ENCODE results near the gene GHRHR. TPM values are rescaled to one million over a fixed set of nuclear protein-coding genes. Genes with fewer than 3 reads are reported as not detected.
A peak's percentile ranks its signal among the peaks of the same experiment; 100 is the strongest.

The GHRHR gene
- total and polyA plus RNA-seq, 9 of the 15 experiments (the other 6 are each of a cell fraction or from before 2014, with no cell fraction given): not detected

DNA sequence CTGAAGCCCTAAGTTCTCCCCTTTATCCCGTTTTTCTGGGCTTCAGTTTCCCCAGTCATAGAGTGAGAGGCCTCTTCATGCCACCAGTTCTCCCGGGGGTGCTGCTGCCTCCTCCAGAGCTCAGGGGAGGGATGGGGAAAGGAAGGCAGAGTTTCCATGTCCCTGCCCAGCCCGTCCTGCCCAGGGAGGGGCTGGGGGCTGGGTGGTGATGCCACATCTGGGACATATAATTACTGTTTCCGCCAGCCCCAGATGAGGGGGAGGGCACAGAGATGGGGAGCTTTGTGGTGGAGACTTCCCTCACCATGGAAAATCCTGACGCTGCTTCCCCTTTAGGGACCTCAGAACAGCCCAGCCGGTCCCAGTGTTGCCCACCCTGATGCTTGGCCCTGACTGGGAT is 48.0 kb upstream of the GHRHR start:
- Histone ChIP-seq H4K20me1 (replicated peaks; ENCODE audit: control insufficient read depth, insufficient read depth, low read length) (no peaks in the 10 kb centered on the region), H3K9ac (ENCODE audit: insufficient read depth in 1 of 2, low read depth in 2 of 2, low read length in 2 of 2) (peak overlapping the region; percentile 56 to 84), H2AFZ (ENCODE audit: low read depth, low read length) (peak overlapping the region; percentile 42; the same call in 1 of the 2 replicates), H3K27me3 (ENCODE audit: control insufficient read depth in 2 of 2, insufficient read depth in 2 of 2, low read length in 2 of 2) (no peaks in the 10 kb centered on the region), H3K4me1 (replicated peaks in 1 of 2; ENCODE audit: control insufficient read depth in 2 of 2, insufficient read depth in 2 of 2, low read length in 2 of 2) (peaks cover 79 to 82% of the 10 kb centered on the region in 2 experiments), H3K9me1 (ENCODE audit: control insufficient read depth, insufficient read depth, low read length) (peaks cover 3% of the 10 kb centered on the region), H3K4me2 (ENCODE audit: insufficient read depth, low read length) (peak overlapping the region; percentile 70), H3K36me3 (ENCODE audit: control insufficient read depth, insufficient read depth, low read length) (no peaks in the 10 kb centered on the region), H3K4me3 (peak overlapping the region; percentile 5), H3K9me3 (replicated peaks; ENCODE audit: control insufficient read depth, insufficient read depth, low read depth, low read length) (no peaks in the 10 kb centered on the region), H3K27ac (ENCODE audit: extremely low read depth, low read depth, low read length) (peak overlapping the region; percentile 82), H3K79me2 (ENCODE audit: control insufficient read depth, insufficient read depth, low read length) (no peaks in the 10 kb centered on the region; the same call in 2 of the 3 replicates)
- ChIA-PET CTCF (ENCODE audit: low intra/inter-chr PET ratio) (no interaction called here), POLR2A (interaction anchor here (0.9 to 1.1 kb wide), 4 partner anchors 15 to 528 kb away, joined by 3 to 4 read pairs (median 4); no protein-coding TSS in a partner anchor)
- no peak for DNase-seq (ENCODE audit: extremely low read depth in 1 of 4, low spot score in 3 of 4)
- in situ Hi-C loops (cut with MboI) (no loop called here), intact Hi-C loops (cut with micrococcal nuclease) (loop anchor here (1.0 to 2.0 kb wide), 3 partner anchors 19 to 154 kb away; no protein-coding TSS in a partner anchor)
- no TSS peak for BruUV-seq (replicated peaks)
- 48% methylated on average over 6 of the region's 6 CpGs for WGBS (ENCODE audit: insufficient coverage, low coverage, missing lambda C conversion rate)
- TF ChIP-seq NR1H2 (CRISPR knock-in tag; IDR thresholded peaks at IDR 0.05) (no peak), ZNF449 (CRISPR knock-in tag; IDR thresholded peaks at IDR 0.05) (no peak), NEUROD1 (IDR thresholded peaks at IDR 0.05; ENCODE audit: borderline replicate concordance, low read depth, low read length, partially characterized antibody) (no peak), ZC3H8 (IDR thresholded peaks at IDR 0.05) (no peak), SAP30 (IDR thresholded peaks at IDR 0.05; ENCODE audit: borderline replicate concordance, insufficient read depth, low read depth, low read length, poor library complexity, severe bottlenecking) (no peak), CBFB (CRISPR knock-in tag; IDR thresholded peaks at IDR 0.05) (no peak), RBBP5 (IDR thresholded peaks at IDR 0.05; ENCODE audit: borderline replicate concordance, insufficient read depth, low read length, poor library complexity, severe bottlenecking) (peak; percentile 7), TRIM24 (IDR thresholded peaks at IDR 0.05) (no peak), HNRNPK (IDR thresholded peaks at IDR 0.05; ENCODE audit: low read depth, low read length, poor library complexity, severe bottlenecking) (no peak)
- no peak for FAIRE-seq
- no peak for ATAC-seq

Measured in K562 (cell line).